Measurements from ENCODE around the gene SPOCK3. TPM values are rescaled to one million over a fixed set of nuclear protein-coding genes. Genes with fewer than 3 reads are reported as not detected.
"Not testable (repeated sequence)": the region's sequence is repeated elsewhere in the genome, so short reads cannot be mapped to it uniquely, and the experiment has no call there.

Gene SPOCK3
- 0.07 and 0.08 TPM in 2 replicates for total RNA-seq (2014; rRNA removed; shearing (Covaris generic))
- 0.17 and 0.20 TPM in 2 replicates for polyA plus RNA-seq (2015; cell fraction: cytosol; rRNA removed)
- polyA plus RNA-seq (2015; cell fraction: nucleus; rRNA removed), result 0.24 and 1.3 TPM in 2 replicates

DNA sequence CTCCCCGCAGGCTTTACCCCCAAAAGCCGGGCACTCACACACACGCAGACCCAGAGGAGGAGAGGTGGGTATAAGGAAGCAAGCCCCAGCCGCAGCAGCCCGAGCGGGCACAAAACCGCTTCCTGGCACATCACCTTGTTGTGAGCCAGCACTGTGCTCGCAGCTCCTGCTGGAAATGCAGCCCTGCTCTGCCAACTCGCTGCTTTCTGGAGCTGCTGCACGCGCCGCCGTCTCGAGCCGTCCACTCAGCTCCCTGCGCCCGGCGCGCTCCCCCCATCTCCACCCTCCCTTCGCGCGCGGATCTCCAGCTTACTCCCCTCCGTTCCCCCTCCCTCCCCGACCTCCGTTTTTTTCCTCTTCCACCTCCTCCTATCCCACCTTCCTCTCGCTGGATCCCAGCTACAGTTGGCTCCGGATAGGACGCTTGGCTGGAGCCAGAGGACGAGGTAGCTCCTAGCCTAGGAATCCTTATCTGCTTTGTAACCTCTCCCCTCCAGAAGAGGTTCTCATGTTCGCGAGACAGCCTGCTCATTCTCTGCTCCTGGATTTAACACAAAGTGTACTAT is at the start of gene SPOCK3:
Gene SPOCK3, minus strand, starts transcription at position 179 of the 566 bp plus-strand sequence.
- peak; percentile 50 for DNase-seq (ENCODE audit: low read depth)

DNA sequence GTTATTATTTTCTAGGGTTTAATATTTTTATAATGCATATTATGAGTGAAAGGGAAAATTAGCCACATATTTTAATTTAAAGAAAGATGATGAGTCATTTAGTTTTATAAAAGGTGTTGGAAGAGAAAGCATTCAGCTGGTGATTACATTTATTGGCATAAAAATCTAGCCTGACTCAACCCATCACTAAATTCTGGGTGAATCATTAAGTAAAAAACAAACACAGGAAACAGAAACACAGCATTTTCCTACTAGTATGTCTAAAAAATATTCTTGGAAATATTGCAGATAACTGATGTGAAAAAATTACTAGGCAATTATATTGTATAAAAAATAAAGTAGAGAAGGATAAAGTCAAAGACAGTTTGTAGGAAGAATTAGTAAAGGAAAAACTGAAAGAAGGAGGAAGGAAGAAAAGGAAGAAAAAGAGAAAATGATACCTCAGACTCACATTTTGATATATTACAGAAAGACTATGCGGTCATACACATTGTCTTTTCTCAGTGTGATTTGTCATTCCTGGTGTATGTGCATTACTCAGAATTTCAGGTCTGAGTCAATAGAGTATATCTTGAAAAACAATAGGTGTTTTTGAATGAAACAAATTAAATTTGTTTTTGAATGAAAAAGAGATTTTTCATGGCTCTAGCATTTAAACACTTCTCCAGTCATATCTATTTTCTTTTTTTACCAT is 48.0 kb upstream of the SPOCK3 start:
- peak; percentile 31 for DNase-seq (ENCODE audit: low read depth)

DNA sequence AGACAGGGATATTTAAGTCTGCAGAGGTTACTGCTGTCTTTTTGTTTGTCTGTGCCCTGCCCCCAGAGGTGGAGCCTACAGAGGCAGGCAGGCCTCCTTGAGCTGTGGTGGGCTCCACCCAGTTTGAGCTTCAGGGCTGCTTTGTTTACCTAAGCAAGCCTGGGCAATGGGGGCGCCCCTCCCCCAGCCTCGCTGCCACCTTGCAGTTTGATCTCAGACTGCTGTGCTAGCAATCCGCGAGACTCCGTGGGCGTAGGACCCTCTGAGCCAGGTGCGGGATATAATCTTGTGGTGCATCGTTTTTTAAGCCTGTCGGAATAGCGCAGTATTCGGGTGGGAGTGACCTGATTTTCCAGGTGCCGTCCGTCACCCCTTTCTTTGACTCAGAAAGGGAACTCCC is 47.3 kb upstream of the SPOCK3 start:
- DNase-seq (ENCODE audit: low read depth), result not testable (repeated sequence)

GRCh38 chr4:167274351-167274750 is 40.1 kb upstream of the SPOCK3 start:
- no peak for DNase-seq (ENCODE audit: low read depth)

GRCh38 chr4:167265231-167265630 is 30.9 kb upstream of the SPOCK3 start:
- no peak for DNase-seq (ENCODE audit: low read depth)

GRCh38 chr4:167248271-167248670 is 14.0 kb upstream of the SPOCK3 start:
- no peak for DNase-seq (ENCODE audit: low read depth)

- no peak for DNase-seq (ENCODE audit: low read depth)
These were observed 5.3 kb upstream of the SPOCK3 start for GRCh38 chr4:167239627-167240026.

- DNase-seq (ENCODE audit: low read depth), result no peak
These were observed 3.9 kb upstream of the SPOCK3 start for GRCh38 chr4:167238226-167238625.

GRCh38 chr4:167233685-167234315 is 494 bp downstream of the SPOCK3 start:
- DNase-seq (ENCODE audit: low read depth), result no peak

DNA sequence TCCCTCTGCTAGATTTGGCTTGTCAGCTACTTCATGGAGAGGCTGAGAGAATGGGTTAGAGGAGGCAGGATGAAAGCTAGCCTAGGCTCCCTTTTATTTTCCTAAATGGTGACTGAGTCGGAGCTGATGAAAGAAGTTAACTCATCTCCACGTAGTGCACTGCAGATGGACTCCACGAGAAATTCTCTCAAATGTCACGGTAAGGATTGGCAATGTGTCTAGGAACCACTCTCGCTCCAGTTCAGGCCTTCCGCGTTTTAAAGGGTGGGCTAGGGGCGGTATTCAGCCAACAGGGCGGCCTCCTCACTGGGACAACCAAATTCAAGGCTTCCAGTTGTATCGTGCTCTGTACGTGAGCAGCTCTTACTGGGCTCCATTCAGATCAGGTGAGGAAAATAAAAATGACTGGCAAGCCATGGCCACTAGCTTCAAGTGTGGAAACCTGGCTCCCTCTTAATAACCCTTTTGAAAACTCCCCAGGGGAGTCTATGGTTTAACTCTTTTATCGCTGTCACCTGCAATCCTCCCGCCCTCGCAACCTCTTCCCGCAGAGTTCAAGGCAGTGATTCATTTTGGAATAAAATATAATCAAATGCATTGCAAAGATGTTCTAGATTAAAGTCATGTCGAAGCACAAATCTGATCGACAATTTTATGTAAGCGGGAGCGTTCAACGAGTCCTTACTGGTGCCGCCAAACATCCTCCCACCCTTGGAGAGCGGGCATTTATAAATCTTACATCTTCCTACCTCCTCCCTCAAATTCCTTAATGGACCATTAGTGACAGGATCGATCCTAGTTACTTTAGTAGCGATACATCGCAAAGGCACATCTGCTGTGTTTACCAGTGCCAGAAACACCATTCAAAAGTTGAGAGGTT is 1.2 kb downstream of the SPOCK3 start:
- DNase-seq (ENCODE audit: low read depth), result no peak

GRCh38 chr4:167230744-167231143 is 3.5 kb downstream of the SPOCK3 start:
- no peak for DNase-seq (ENCODE audit: low read depth)

DNA sequence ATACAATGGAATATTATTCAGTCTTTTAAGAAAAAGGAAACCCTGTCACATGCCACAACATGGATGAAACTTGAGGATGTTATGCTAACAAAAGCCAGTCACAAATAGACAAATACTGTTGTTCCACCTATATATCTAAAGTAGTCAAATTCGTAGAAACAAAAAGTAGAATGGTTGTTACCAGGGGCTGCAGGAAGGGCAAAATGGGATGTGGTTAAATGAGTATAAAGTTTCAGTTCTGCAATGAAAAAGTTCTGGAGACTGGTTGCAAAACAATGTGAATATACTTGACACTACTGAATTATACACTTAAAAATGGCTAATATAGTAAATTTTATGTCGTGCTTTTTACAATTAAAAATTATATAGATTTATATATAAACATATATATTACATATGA is 12.2 kb downstream of the SPOCK3 start:
- no peak for DNase-seq (ENCODE audit: low read depth)

GRCh38 chr4:167221084-167221483 is 13.2 kb downstream of the SPOCK3 start:
- no peak for DNase-seq (ENCODE audit: low read depth)

DNA sequence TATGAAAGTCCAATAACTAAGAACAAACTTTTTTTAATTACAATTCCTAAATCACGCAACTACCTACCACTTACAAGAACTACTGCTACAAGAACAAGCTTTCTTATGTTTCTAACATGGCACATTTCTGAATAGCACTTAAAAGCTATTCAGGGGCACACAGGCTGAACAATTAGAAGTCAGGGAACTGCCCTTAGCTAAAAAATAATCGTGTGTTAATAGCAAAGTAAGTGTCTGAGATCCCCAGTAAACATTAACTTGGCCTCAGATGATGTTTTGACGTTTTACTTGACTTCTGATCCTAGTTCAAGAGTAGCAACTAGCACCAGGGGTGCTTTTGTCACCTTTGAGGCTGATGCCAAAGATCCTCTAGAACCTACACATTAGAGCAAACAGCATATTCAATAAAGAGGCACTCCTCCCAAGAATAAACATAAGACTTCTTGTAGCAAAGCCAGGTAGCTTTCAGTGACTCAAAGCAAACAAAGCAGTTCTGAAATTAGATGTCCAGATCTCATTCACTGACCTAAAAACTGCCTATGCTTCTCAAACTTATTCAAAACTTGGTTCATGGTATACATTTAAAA is 16.2 kb downstream of the SPOCK3 start:
- no peak for DNase-seq (ENCODE audit: low read depth)

GRCh38 chr4:167216783-167217182 is 17.5 kb downstream of the SPOCK3 start:
- no peak for DNase-seq (ENCODE audit: low read depth)

GRCh38 chr4:167210166-167210565 is 24.1 kb downstream of the SPOCK3 start:
- no peak for DNase-seq (ENCODE audit: low read depth)

DNA sequence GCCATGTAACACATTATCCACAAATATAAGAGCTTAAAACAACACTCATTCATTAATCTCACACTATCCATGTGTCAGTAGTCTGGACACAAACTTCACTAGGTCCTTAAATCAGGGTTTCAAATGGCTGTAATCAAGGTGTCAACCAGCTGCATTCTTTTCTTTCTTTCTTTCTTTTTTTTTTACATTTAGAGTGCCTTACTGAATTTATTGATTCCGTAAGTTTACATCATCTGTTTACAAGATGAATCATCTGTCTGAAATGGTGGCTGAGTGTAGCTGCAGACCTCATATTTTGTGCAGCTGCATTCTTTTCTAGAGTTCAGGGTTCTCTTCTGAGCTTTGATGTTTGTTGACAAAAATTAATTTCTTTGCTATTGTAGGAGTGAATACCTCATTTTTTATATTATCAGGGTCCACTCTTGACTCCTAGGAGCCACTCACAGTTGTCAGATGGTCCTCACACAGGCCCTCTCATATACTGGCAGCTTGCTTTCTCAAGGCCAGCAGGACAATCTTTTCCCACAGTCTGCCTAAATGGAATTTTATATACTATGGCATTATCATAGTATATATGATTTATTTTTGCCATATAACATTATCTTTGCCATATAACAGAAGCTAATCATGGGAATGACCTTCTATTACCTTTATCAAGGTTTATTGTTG is 37.8 kb downstream of the SPOCK3 start:
- DNase-seq (ENCODE audit: low read depth), result peak; percentile 12

DNA sequence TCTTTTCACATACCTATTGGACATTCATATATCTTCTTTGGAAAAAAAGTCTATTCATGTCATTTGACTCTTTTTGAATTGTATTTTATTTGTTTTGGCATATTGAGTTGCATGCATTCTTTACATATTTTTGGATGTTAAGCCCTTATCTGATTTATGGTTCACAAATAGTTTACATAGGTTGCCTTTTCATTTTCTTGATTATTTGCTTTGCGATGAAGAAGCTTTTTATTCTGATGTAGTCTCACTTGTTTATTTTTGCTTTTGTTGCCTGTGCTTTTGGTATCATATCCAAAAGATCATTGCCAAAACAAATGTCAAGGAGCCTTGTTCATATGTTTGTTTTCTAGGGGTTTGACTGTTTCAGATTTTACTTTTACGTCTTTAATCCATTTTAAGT is 43.9 kb downstream of the SPOCK3 start:
- no peak for DNase-seq (ENCODE audit: low read depth)

- no peak for DNase-seq (ENCODE audit: low read depth)
These were observed 48.8 kb downstream of the SPOCK3 start for GRCh38 chr4:167185465-167185864.

GRCh38 chr4:167183036-167183435 is 51.3 kb downstream of the SPOCK3 start:
- DNase-seq (ENCODE audit: low read depth), result no peak

GRCh38 chr4:167177925-167178324 is 56.4 kb downstream of the SPOCK3 start:
- no peak for DNase-seq (ENCODE audit: low read depth)

All from HT1080 (cell line).